Suprapubic skin (tissue), 4 donors: ENCODE results near the gene TAX1BP1. TPM values are rescaled to one million over a fixed set of nuclear protein-coding genes. Genes with fewer than 3 reads are reported as not detected.

ENCODE experiments used
- DNase-seq, 2 donors: peaks; one replicate each; pipeline ENCODE4 v3.0.0-alpha.2; 2019; ENCODE audit warnings: low spot score in 2 of 2
- H3K27ac ChIP-seq: fragments of 200-600 bp; sonication (generic); one replicate; pipeline ENCODE4 v1.5.1; 2019
- H3K27me3 ChIP-seq: fragments of 200-600 bp; sonication (generic); one replicate; pipeline ENCODE4 v1.5.1; 2019
- H3K36me3 ChIP-seq: fragments of 200-600 bp; sonication (generic); one replicate; pipeline ENCODE4 v1.5.1; 2019
- H3K4me1 ChIP-seq: fragments of 200-600 bp; sonication (generic); one replicate; pipeline ENCODE4 v1.5.1; 2019
- H3K4me3 ChIP-seq: fragments of 200-600 bp; sonication (generic); one replicate; pipeline ENCODE4 v1.5.1; 2019; ENCODE audit warnings: mild to moderate bottlenecking
- H3K9me3 ChIP-seq: fragments of 200-600 bp; sonication (generic); one replicate; pipeline ENCODE4 v1.5.1; 2019
- EP300 ChIP-seq: sonication (generic); formaldehyde crosslinking; IDR thresholded peaks from one replicate; pipeline ENCODE4 v1.6.1; 2017; ENCODE audit warnings: antibody characterized with exemption
- POLR2A ChIP-seq, 2 donors: fragments of 450-650 bp; IDR thresholded peaks; one replicate each; pipeline ENCODE4 v1.6.1; 2017; ENCODE audit warnings: antibody characterized with exemption in 2 of 2, mild to moderate bottlenecking in 2 of 2, moderate library complexity in 2 of 2
- POLR2AphosphoS5 ChIP-seq, 3 donors: sonication (generic); formaldehyde crosslinking; IDR thresholded peaks; one replicate each; pipeline ENCODE4 v1.6.1; 2017; ENCODE audit warnings: antibody characterized with exemption in 3 of 3
- WGBS: methylation state at CpG from one replicate; pipeline ENCODE4 v1.1.5; 2018; 5-methylcytosine and 5-hydroxymethylcytosine counted together
- total RNA-seq, 4 donors: library from RNA; depleted of rRNA; stranded (reverse); fragments of >200 nt; gene quantifications; one replicate each; pipeline ENCODE4 v1.1.0, GENCODE V29; 2016
- TF ChIP-seq, protein P1 (sequence below), 2 donors: fragments of 200-600 bp in 1 of 2; fragments of 450-650 bp in 1 of 2; sonication (generic) in 1 of 2; IDR thresholded peaks; one replicate each; pipeline ENCODE4 v1.5.1; 2016 to 2019; ENCODE audit warnings: antibody characterized with exemption in 2 of 2, mild to moderate bottlenecking in 1 of 2, moderate library complexity in 1 of 2

TAX1BP1 gene
- total RNA-seq, 4 donors from 2014 or later, result 67.5 to 98.3 (median 84.5) TPM

DNA sequence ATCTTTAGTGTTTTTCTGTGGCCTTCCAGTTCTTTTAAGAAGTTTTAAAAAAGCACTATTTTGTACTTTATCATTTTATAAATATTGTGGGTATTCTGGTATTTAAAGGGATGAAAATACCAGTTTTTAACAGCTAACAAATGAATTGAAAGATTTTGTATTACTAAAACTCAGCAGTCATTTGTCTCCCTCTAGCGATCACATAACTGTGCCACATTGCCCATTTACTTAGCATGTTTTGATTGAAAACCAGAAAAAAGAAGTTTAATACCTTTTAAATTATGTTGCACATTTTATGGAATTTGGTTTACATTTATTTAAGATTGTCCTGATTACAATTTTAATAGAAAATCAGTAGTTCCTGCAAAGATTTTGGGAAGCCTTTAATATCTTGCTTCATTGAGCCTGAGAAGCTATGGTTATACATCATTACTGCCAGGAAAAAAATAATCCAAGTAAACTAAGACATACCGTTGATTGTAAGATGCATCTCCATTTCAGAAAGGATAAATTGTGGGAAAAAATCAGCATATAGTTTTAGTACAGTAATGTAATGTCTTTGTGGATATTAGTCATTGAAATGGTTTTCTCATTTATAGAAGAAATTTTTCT, 34.9 kb downstream of the TAX1BP1 start:
- no peak overlapping the region for H3K4me3 ChIP-seq
- no peaks in the 10 kb centered on the region for H3K9me3 ChIP-seq
- no peak overlapping the region for H3K27ac ChIP-seq
- peaks cover 20% of the 10 kb centered on the region for H3K36me3 ChIP-seq
- TF ChIP-seq, protein P1, sequence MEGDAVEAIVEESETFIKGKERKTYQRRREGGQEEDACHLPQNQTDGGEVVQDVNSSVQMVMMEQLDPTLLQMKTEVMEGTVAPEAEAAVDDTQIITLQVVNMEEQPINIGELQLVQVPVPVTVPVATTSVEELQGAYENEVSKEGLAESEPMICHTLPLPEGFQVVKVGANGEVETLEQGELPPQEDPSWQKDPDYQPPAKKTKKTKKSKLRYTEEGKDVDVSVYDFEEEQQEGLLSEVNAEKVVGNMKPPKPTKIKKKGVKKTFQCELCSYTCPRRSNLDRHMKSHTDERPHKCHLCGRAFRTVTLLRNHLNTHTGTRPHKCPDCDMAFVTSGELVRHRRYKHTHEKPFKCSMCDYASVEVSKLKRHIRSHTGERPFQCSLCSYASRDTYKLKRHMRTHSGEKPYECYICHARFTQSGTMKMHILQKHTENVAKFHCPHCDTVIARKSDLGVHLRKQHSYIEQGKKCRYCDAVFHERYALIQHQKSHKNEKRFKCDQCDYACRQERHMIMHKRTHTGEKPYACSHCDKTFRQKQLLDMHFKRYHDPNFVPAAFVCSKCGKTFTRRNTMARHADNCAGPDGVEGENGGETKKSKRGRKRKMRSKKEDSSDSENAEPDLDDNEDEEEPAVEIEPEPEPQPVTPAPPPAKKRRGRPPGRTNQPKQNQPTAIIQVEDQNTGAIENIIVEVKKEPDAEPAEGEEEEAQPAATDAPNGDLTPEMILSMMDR (IDR thresholded peaks at IDR 0.05), result peak in 1 of 2 donors; percentile 36
- TF ChIP-seq EP300 (no peak), POLR2AphosphoS5 (IDR thresholded peaks at IDR 0.05) (no peak)
- no peak for DNase-seq
- no peaks in the 10 kb centered on the region for H3K4me1 ChIP-seq
- 52% methylated on average over 2 of the region's 2 CpGs for WGBS
- no peaks in the 10 kb centered on the region for H3K27me3 ChIP-seq

DNA sequence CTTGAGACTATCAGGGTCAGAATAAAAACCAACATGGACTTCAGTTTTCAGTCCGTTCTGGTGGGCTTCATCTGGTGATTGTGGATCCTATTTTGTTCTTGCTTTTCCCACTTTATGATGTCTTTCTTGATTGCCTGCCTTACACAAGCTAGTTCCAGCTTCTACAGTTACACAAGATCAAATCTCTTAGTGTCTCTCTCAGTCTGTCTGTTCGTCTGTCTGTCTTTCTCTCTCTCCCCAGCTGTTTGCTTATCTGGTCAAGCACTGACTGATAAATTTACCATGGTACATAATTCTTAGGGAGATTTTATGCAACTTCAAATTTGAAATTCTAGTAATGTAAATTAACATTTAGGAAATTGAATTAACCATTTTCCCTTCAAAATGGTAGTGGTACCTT, 35.8 kb downstream of the TAX1BP1 start:
- Histone ChIP-seq H3K27me3 (no peaks in the 10 kb centered on the region), H3K27ac (no peak overlapping the region), H3K9me3 (no peaks in the 10 kb centered on the region), H3K4me3 (no peak overlapping the region), H3K36me3 (peaks cover 11% of the 10 kb centered on the region), H3K4me1 (no peaks in the 10 kb centered on the region)
- TF ChIP-seq, protein P1 (IDR thresholded peaks at IDR 0.05), result no peak
- no peak for TF ChIP-seq POLR2A (IDR thresholded peaks at IDR 0.05)
- TF ChIP-seq POLR2AphosphoS5 (IDR thresholded peaks at IDR 0.05), result no peak
- TF ChIP-seq EP300, result no peak
- no peak for DNase-seq
- 93% methylated on average over 2 of the region's 2 CpGs for WGBS

DNA sequence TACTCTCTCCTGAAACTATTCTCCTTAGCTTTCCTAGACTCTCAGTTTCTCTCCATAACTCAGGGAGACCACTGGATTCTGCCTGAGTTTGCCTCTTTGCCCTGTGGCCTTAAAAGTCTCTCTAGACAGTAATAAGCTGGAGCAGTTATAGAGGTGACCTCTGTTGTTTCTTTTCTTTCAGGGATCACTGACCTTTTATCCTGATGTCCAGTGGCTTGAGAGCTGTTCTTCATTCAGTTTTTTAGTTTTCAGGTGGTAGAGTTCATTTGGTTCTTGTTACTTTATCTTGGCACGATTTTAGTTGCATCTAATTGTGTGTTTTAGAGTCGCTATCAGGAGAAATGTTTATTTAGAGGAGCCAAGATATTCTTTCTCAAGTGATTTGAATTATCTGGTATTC, 37.7 kb downstream of the TAX1BP1 start:
- no peak overlapping the region for H3K4me3 ChIP-seq
- no peaks in the 10 kb centered on the region for H3K9me3 ChIP-seq
- H3K27me3 ChIP-seq, result no peaks in the 10 kb centered on the region
- peaks cover 4% of the 10 kb centered on the region for H3K36me3 ChIP-seq
- no peaks in the 10 kb centered on the region for H3K4me1 ChIP-seq
- no peak for DNase-seq
- TF ChIP-seq, protein P1 (IDR thresholded peaks at IDR 0.05), result no peak
- TF ChIP-seq EP300, result no peak
- TF ChIP-seq POLR2A (IDR thresholded peaks at IDR 0.05), result no peak
- no peak for TF ChIP-seq POLR2AphosphoS5 (IDR thresholded peaks at IDR 0.05)
- no peak overlapping the region for H3K27ac ChIP-seq
- 92% methylated on average over 2 of the region's 2 CpGs for WGBS

- H3K4me3 ChIP-seq, result no peak overlapping the region
- H3K9me3 ChIP-seq, result no peaks in the 10 kb centered on the region
- no peak overlapping the region for H3K27ac ChIP-seq
- DNase-seq, result no peak
- TF ChIP-seq POLR2A (IDR thresholded peaks at IDR 0.05) (no peak), POLR2AphosphoS5 (IDR thresholded peaks at IDR 0.05) (no peak), EP300 (no peak)
- TF ChIP-seq, protein P1 (IDR thresholded peaks at IDR 0.05), result no peak
- H3K4me1 ChIP-seq, result no peaks in the 10 kb centered on the region
- H3K36me3 ChIP-seq, result no peaks in the 10 kb centered on the region
- H3K27me3 ChIP-seq, result no peaks in the 10 kb centered on the region
Measured at GRCh38 chr7:27779873-27780272, 39.9 kb downstream of the TAX1BP1 start.

- 94% methylated on average over 2 of the region's 2 CpGs for WGBS
- Histone ChIP-seq H3K4me1 (no peaks in the 10 kb centered on the region), H3K4me3 (no peak overlapping the region), H3K27me3 (no peaks in the 10 kb centered on the region), H3K27ac (no peak overlapping the region), H3K36me3 (peaks cover 8% of the 10 kb centered on the region), H3K9me3 (no peaks in the 10 kb centered on the region)
- DNase-seq, result no peak
- TF ChIP-seq EP300 (no peak), POLR2AphosphoS5 (IDR thresholded peaks at IDR 0.05) (no peak), POLR2A (IDR thresholded peaks at IDR 0.05) (no peak)
- TF ChIP-seq, protein P1 (IDR thresholded peaks at IDR 0.05), result no peak
Measured at GRCh38 chr7:27781188-27781587, 41.2 kb downstream of the TAX1BP1 start.
